ENCODE results near the gene NRP1.

NRP1 gene

DNA sequence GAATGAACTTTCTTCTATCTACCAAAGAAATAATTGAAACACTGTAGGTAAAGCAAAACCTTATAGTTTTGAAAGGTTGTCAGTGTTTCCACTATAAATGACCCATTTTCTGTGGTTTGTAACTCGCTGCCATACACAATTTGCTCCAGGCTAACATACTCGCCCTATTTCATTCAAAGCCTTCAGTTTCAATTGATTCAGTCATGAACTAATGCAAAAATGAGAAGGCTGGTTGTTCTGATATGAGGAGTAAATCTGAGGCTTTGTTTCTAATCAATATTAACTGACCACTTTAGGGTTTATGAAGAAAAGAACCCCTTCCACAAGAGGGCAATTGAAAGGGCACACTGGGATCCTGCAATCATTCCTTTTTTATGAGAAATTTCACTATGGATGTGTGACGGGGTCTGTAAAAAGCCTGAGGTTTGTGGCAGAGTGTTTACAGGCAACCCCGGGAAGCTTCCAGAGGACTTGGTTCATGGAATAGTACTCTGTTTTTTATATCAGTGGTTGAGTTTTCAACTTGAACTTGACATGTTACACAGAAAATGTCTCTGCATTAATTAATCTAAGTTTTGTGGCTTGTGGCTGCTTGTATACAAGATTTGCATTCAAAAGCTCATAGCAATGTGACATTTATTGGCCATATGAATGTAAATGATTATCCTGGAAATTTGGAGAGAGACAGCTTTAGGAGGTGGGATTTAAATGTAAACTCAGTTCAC, 133.2 kb downstream of the NRP1 start:
- DNase-seq, result no peak

DNA sequence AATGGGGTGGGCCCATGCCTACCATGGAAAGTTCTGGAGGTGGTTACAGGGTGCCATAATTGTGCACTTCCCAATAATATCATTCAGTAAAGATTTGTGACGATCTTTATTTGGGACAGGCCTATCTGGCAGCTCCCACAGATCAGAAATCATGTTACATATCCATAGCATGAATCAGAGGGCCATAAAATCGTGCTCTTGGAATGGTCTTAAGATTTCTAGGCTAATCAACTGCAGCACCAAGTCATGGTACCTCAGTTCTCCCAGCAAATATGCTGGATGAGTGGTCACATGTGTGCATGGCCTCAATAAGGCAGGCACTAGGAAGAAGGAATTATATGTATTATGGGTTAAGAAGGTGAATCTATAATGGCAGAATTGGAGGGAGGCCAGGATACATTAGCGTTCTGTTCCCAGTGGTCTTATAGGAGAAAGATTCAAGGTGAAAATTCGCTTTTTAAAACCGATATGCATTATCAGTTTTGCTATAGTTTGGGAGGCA, 134.7 kb downstream of the NRP1 start:
- DNase-seq, result no peak

DNA sequence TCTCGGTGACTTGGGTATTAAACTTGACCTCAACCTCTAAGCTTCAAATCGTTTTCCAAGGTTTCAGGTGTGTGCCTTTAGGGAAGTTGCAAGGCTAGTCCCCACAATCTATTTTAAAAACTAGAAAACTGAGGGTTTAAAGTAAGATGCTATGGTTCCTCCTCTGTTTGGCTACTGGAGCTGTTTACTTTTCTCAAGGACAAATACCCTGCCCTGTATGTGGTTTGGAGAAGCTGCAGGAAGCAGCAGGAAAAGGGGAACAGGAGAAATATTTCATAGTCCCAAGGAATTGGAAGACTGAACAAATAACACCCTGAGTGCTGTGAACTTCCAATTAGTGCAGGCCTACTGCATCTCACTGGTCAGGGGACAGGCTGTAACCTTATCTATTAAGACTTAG, 135.9 kb downstream of the NRP1 start:
- DNase-seq, result no peak

DNA sequence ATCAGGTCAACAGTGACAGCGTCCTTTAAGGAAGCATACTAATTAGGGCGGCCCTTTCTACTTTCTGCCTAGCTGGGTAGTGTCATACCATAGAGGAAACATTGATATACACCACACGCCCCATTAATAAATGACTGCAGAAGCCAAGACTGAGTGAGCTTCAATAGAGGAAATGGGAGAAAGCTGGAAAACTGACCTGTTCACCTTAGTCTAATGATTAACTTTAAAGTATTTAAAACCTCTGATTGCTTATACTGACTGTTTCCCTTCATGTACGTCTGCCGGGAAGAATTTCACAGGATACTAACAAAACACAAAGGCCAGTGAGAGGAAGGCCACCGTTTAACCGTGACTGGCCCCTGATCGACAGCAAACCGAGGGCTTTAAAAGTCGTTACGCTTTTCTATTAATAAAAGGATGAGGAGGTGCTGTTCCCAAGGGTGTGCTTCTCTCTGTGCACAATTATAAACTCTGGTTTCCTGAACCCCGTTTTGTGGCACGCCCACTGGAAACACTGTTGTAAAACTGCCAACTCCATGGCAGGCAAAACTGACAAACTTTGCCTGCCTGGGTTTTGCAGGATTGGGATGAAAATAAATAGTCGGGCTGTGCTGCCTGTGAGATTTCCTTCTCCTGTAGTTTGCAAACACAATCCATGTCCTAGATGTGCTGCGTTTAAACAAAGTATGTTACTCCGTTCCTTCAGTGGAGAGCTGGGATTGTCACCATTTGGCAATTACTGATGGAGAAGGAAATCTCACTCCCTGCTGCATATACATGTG, 137.6 kb downstream of the NRP1 start:
- DNase-seq, result no peak

DNA sequence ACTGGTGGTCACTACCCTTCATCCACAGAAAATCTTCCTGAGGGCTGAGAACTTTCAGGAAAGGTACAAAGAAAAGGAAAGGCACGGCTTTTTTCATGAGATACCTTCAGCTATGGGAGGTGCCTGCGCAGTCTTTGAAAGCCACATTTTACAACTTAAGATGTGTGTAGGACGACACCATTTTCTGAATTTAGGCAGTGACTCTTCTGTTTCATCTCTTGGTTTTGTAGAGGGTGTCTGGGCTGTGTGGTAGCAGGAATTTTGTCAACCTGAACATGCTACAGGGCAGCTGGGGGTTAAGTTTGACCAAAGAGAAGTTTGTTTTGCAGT, 138.1 kb downstream of the NRP1 start:
- DNase-seq, result no peak

DNA sequence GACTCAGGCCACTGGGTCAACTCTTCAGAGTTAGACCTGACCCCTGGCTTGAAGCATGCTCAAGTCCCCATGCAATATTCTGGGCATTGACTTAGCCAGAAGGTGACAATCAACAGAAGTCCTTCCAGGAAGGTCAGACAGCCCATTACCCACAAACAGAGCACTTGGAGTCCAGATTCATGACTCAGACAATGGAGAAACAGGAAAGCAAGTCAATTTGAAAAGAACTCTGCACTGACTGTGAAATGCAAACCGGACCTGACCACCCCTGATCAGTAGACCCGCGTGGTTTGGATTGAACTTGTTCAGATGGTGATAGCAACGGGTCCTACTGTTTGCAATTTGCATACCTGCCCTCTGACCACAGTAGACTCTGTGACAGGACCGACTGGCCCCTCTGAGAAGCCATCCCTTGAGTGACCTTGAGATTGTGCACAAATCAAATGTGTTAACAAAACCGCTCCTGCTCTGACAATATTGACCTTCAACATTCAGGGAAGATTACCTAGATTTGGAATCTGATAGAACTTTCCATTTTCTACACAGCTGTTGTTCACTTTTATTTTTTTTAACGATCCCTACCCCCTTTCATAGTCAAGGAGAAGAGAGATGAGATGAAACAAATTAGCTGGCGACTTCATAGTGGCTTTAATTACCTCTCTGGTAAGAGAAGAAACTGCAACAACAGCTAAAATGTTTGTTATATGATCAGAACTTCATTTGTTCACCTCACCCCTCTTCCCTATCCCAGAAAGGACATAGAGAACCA, 138.7 kb downstream of the NRP1 start:
- no peak for DNase-seq

DNA sequence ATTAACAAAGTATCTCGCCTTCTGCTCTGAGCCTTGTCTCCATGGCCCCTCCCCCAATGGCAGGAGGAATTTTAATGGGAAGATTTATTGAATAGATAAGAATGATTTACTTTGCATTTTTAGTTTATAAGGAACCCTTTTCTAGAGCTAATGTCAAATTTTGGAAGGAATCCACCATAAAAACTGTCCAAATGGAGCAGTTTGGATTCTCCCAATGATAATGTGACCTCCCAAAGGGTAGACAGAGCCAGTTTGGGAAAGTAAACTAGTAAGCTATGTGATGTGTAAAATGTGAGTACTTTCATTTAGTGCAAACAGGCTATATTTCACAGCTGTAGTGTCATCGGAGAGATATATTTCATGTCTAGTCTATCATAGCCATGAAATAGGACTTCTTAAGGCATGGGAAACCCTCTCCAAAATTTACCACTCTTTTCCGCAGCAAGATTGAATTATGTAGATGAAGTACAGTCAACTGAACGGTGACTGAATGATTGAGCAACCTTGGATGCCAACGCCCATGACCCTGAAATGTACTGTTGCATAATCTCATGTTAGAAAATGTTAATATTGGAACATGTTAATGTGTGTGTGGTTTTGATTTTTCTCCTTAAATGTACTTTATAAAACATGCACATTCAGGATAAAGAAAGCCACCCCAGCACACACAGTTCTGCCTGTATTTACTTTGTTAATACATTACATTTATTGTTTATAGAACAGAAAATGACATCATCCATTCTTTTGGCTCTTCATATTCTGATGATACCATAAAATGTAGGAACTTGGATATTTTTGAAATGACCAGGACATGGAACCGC, 140.6 kb downstream of the NRP1 start:
- DNase-seq, result no peak

DNA sequence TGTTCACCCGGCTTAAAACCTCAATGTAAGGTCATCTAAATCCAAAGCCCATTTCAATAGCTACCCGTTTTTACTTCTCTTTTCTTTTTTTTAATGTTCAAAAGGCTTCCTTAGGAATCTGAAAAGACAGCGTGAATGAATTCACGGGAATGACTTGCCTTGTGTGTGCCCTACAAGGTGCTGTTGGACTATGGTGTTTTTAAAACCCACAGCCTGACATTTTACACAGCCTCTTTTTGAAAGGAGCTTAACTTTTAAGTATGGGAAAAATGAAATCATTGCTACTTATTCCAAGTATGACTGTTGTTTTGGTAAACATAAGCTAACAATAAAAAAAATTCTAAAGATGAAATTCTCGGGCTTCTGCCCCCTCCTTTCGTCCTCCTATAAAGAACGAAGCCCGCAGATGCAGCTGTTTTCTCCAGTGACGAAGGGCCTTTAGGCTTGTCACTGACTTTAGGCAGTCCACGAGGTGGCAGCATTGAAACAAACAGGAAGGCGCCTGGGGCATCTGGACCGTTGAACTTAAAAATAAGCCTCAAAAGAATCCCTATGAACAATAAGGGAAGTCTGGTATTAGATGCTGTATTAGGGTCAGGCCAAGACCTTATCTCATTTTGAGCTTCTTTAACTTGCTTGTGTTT, 141.3 kb downstream of the NRP1 start:
- DNase-seq, result peak; percentile 76

DNA sequence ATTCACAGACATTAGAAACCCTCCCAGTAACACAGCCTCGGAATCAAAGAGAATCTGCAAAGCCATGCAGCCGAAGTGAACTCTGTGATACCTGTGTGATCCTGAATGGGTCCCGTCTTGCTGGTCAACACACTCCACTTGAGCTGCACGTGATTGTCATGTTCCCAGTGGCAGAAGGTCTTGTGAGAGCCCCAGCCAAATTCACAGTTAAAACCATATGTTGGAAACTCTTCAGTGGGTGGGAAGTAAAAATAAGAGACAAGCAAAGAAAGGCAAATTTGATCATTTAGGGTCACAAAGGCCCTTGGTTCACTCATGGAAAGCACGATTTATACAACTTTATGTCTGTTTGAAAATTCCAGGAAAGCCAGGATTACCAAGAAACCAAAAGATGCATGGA, 142.3 kb downstream of the NRP1 start:
- DNase-seq, result no peak

DNA sequence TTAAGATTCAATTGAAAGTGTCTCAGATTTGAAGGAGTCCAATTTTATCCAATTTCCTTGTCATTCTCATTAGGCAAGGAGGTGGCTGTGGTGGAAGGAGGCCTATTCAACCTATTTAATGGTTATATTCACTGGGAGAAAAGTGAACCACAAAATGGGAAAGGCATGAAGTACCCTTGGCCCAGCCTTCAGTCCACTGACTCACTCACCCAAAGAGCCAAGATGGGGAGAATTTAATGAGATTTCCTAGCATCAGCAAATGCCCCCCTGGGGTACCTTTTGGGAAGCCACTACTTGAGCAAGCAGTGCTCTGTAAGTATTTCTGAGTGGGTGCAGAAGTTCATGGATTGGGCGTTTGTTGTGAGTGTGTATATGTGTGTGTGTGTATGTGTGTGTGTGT, 144.1 kb downstream of the NRP1 start:
- no peak for DNase-seq

DNA sequence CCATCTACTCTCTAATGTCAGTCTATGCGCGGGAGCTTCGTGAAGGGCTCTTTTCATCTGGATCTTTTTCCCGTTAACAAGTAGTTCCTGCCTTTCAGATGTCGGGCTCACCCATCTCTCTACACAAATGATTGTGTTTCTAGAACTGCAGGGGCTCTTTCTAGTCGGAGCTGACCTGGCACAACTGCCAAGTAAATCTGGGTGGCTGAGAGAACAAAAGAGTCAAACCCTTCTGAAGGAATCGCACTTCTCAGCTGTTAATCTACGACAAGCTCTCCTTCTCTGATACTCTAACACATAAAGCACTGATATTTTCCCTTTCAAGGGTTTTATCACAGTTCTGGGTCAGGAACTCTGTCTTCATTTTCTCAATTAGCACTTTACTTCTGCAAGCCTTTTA, 144.7 kb downstream of the NRP1 start:
- DNase-seq, result no peak

DNA sequence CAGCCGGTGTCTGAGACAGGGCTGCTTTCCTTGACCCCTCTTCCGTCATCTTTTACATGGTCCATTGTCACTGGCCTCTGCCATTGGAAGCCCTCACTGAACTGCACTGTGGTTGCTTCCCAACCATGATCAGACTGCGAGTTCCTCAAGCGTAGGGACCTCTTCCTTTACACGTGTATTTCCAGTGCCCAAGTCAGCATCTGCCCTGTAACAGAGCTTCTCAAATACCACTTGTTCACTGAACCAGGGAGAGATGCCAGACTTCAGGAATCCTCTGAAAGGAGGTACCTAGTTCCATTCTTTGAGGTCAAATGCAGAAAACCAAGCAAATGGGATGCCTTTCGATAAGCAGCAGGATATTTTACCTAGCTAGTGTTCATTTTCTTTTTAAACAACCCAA, 145.1 kb downstream of the NRP1 start:
- DNase-seq, result no peak

DNA sequence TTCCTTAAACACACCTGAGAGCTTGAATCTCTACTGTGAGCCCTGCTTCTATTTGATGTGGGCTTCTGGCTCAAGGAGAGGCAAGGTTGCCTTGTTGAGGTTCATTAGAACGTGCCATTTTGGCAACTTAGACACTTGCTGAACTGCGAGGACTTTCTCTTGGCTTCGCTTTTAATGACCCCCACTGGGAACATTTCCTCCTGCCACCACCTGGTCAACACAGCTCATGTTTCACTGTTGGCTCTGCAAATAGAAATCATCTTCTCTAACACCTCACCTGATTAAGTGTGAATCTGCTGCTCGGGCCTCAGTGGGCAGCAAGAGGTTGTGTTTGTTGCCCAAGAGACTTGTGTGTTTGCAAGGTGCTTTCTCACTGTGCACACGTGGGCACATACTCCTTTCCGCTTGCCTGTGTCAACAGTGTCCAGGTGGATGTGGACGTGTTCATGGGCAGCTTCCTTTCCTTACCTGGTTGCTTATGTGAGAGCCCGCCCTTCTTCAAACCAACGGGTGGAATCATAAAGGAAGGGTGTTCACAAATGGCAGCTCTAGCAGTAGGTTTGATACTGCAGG, 147.0 kb downstream of the NRP1 start:
- DNase-seq, result no peak

DNA sequence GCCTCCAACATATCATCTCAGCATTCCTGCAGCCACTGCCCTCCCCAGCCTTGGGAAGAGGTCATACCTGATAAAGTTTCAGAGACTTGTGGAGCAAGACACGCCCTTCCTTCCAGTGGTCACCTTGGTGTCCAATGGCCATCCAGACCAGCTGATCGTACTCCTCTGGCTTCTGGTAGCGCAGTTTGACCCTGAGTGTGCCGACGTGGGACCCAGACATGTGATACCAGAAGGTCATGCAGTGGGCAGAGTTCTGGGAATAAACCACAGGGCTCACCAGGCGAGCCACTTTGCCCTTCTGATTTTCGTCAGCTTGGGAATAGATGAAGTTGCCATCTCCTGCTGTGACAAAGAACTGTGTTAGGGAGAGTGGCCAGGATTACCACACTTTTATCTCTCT, 148.3 kb downstream of the NRP1 start:
- no peak for DNase-seq

DNA sequence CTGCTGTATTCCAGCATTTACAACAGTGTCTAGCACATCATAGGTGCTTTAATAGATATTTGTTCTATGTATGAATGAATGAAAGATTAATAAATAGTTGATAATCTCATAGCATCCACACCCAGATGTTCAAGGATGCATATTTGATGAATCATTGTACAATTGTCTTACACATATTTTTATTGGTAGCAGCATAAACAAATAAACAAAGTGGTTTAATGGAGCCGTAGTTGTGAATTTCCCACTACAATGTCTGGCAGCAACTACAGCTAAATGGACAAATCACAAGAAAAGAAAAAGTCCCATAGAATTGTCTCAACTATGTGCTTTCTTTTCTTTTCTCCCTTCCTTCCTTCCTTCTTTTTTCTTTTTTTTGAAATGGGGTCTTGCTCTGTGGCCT, 150.8 kb downstream of the NRP1 start:
- no peak for DNase-seq

DNA sequence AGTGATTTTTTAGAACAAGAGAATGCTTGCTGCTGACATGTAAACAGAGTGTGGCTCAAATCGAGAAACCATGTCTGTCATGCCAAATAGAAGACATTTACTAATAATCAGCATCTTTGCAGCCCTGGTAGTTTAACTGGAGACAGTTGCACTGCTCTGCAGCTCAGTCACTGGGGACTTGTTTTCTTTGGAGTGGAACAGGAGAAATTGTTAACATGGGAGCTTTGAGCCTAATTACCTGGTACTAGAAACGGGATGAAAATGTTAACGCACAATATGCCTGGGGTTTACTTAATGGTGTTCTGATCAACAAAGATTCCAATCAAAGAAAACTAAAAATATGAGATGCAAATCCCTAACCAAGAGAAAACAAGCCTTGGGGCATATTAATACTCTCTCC, 153.5 kb downstream of the NRP1 start:
- DNase-seq, result no peak

DNA sequence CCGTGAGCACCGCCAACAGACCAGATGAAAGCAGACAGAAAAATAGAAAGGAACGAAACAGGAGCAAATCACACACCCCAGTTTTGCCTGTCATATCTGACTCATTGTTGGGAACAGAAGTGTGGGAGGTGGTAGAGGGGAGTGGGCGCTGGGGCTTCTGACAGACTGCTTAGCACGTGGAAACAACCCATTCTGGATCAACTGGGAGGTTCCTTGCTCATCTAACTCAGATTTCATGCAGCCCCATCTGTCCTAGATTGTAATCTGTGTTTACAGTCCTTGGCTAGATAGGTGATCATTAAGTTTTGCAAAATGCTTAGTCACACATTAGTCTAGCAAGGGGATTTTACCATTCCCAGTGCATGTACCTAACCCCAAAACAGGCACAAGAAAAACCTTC, 154.1 kb downstream of the NRP1 start:
- DNase-seq, result no peak

DNA sequence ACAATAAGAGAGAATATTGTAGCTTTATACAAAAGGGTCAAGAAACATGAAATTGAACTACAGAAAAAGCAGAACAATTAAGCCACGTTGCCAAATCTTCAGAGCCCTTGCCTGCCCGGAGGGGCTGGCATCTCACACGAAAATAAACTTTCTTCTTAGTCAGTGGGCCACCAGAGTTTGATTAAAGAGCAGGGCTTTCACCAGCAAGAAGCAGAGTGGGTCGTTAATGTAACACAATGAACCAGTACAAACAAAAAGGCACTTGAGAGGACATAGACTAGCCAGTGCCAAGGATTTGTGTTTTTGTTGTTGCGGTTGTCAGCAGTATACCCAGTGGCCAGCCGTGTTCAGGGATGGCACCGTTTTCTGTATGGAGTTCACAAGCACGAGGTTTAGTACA, 155.4 kb downstream of the NRP1 start:
- peak; percentile 26 for DNase-seq

DNA sequence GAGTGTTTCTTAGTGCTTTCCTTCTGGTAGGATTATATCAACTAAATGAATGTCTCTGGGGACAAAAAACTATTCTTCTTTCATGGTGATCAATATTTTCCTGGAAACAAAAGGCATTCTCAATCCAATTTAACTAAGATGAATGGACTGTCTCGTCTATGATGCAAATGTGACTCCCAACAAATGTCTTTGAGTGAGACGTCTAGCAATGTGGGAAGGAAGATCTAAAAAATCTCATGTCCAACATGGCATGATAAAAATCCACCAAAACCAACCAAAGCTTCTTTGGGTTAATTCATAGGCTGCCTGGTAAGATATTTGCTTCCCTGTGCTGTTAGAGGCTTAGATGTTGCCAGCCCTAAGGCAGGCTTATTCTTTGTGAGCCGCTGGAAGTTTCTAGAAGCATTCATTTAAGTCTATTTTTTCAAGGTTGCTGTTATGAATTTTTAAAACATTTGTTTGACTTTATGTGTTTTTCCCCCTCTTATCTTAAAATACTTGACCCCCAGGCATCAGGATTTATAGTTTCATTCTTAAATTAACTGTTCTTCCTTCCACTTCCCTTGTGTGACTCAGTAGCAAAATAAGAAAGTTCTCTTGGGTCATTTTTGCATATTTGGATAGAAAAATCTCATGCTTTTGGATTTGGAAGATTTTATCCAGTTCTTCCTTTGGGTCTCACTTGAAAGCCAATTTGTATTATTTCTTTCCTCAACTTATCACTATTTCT, 156.3 kb downstream of the NRP1 start:
- DNase-seq, result no peak

DNA sequence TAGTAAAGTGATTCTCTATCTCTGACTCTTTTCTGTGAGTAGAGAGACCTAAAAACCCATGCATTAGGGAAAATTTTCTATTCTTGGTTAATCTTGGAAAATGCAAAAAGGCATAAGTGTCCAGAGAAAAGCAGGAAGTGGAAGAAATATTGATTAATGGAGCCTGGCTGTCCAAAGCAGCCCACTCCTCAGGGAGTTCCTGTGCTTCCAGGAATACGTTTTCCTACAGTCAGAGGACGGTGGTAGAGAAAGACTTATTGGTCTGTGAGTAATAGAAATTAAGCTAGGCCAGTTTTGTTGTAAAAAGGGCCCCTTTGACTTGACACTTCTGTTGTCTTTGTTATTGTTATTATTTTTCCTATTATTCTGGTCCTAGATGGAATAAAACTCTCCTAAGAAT, 157.8 kb downstream of the NRP1 start:
- no peak for DNase-seq

DNA sequence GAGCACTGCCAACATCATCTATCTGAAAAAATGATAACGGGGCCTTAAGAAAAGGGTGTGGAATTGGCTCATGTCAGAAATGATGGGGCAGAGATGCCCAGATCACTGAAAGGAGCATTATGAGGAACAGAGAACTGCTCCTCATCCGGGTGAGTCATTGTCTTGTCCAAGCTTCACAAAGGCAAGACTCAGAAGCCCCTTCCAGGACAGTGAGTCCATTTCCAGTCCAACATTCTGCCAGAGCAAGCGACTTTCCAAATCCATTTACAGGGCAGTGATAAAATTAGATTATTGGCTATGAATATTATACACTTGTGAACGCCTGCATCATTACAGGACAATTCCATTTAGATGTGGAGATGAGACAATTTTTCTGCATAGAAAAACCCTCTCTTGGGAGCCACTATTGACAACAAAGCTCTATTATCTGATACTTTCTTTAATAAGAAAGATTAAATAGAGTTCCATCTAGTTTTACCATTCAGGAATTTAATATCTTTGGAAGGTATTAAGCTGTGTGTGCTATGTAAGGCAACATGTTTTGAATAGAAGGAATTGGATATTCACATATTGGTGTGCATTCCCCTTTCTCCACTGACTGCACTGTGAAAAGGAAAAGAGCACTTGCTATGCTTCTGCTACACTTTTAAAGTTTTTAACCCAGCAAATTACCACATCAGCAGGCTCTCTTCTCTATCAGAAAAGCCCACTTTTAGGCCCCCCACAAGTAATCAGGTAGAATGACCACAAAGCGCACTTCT, 159.6 kb downstream of the NRP1 start:
- DNase-seq, result no peak
